Inferior parietal cortex (tissue), 1 donor: ENCODE measurements around the gene TFB1M.

ENCODE experiments used
- DNase-seq: peaks from one replicate; pipeline ENCODE4 v3.0.0-alpha.2; 2016; ENCODE audit errors: extremely low spot score

Gene TFB1M

DNA sequence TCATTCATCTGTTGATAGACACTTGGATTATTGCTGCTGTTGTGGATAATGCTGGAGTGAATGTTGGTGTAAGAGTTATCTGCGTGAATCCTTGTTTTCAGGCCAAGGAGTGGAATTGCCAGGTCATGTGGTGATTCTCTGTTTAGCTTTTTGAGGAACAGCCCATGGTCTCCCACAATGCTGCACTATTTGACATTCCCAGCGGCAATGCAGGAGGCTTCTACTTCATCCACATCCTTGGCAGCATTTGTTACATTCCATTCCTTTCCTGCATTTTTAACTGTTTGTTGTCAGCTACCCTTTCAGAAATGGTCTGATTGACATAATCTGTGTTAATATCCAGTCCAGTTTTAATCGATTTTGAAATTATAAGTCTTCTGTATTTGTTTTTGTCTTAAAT lies 102.2 kb downstream of the TFB1M start:
- no peak for DNase-seq

DNA sequence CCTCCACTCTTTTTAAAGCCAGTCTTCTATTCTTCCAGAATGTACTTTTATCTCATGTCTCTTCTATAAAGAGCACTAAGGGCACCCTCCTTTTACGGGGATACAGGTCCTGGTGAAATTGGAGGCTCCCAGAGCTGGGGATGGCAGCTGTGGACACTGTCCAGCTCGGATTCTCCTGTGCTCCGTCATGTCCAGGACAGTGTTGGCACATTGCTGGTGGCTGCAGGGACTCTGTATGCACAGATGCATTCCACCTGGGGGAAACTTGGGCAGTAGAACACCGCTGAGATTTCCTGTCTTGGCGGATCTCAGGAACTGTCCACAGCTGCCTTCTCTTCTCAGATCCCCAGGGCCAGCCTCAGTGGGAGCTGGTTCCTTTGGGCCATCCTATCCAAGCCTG lies 107.1 kb downstream of the TFB1M start:
- DNase-seq: no peak
